GM12865 (cell line): Measurements from ENCODE around the gene IKBIP.
"Not testable (repeated sequence)": the region's sequence is repeated elsewhere in the genome, so short reads cannot be mapped to it uniquely, and the experiment has no call there.

Experiments
- DNase-seq: peaks from one replicate; pipeline ENCODE4 v3.0.0; 2010; ENCODE audit warnings: low read depth
- H3K4me3 ChIP-seq: 2 replicates; pipeline ENCODE4 v1.5.1; 2011; ENCODE audit warnings: mild to moderate bottlenecking, low read depth, low read length, control low read depth
- TF ChIP-seq, protein P1 (sequence below): IDR thresholded peaks from 2 replicates; pipeline ENCODE4 v1.5.1; 2011; ENCODE audit warnings: low read length, control low read depth, low read depth, inconsistent platforms; ENCODE audit not compliant: insufficient read depth; ENCODE audit errors: missing control alignments

IKBIP gene

DNA sequence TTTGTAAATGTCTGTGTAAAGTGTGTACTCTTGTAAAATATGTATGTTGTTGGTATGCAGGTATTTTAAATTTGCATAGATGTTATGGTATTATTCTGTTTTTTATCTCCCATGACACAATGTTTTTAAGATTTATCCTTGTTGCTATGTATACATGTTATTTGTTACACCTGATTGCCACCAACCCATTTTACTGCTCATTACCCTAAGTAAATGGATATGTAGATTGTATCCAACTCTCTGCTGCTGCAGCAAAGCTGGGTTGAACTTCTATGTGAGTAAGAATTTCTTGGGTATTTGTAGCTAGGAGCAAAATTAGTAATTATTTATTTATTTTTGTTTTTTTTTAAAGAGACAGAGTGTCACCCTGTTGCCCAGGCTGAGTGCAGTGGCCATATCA, 6.7 kb upstream of the IKBIP start:
- TF ChIP-seq, protein P1, sequence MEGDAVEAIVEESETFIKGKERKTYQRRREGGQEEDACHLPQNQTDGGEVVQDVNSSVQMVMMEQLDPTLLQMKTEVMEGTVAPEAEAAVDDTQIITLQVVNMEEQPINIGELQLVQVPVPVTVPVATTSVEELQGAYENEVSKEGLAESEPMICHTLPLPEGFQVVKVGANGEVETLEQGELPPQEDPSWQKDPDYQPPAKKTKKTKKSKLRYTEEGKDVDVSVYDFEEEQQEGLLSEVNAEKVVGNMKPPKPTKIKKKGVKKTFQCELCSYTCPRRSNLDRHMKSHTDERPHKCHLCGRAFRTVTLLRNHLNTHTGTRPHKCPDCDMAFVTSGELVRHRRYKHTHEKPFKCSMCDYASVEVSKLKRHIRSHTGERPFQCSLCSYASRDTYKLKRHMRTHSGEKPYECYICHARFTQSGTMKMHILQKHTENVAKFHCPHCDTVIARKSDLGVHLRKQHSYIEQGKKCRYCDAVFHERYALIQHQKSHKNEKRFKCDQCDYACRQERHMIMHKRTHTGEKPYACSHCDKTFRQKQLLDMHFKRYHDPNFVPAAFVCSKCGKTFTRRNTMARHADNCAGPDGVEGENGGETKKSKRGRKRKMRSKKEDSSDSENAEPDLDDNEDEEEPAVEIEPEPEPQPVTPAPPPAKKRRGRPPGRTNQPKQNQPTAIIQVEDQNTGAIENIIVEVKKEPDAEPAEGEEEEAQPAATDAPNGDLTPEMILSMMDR, result no peak
- no peak for DNase-seq
- no peak overlapping the region for H3K4me3 ChIP-seq

DNA sequence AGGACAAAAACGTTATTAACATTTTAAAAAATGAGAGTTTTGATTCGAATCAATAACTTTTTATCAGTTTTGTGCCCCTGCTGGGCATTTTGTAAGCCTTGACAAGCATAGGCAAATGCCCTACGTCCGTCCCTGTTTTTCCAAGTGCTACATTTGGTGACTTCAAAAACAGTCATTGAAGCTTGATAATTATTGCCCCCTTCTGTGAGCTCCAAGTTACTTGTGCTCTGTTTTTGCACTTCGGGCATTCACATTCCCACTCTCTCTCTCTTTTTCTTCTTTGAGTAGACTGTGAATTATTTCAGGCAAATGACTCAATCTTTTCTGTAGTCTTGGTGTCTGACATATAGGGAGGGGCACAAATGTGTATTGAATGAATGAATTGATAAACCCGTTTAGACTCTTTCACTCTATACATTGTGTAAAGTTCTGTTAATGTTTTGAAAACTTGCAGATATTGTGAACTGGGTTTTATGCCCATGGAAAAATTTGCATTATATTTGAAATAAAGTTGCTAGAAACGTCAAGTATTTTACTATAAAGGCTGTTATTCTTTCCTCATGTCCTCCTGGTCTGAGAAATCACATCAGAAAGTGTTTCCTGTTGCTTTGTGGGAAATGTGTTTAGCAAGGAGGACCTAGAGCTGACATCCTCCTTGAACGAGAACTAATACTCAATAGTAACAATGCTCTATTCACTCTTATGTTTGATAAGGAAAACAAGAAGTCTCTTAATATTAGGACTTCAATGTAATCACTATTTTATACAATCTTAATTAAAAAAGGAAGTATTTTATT, 1.9 kb upstream of the IKBIP start:
- peak; percentile 12 for DNase-seq
- TF ChIP-seq, protein P1, result no peak
- H3K4me3 ChIP-seq, result peak overlapping the region; percentile 97

DNA sequence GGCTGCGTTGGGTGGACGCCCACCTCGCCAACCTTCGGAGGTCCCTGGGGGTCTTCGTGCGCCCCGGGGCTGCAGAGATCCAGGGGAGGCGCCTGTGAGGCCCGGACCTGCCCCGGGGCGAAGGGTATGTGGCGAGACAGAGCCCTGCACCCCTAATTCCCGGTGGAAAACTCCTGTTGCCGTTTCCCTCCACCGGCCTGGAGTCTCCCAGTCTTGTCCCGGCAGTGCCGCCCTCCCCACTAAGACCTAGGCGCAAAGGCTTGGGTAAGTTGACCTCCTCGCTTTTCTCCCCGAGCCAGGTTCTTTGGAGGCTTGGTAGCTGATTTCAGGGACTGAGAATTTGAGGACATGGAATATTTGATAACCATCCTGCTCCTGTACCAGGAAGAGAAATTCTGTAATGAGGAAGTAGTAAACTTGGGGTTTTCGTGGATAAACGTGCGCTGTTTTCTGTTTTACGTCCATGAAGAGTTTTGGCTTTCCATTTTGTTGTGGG, 1.0 kb upstream of the IKBIP start:
- TF ChIP-seq, protein P1, result no peak
- DNase-seq, result no peak
- peak overlapping the region; percentile 97 for H3K4me3 ChIP-seq

DNA sequence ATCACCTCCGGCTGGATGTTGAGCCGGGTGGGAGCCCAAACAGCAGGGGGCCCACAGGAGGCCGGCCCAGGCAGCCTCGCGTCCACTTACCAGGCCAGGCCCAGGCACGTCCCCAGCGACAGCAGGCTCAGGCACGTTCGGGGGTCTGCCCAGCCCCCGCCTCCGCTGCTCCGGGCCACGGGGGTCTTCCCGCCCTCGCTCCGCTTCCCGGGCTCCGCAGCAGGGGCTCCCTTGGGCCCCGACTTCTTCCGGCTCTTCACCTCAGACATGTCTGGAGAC, 216 bp downstream of the IKBIP start:
- peak overlapping the region; percentile 97 for H3K4me3 ChIP-seq
- no peak for DNase-seq

DNA sequence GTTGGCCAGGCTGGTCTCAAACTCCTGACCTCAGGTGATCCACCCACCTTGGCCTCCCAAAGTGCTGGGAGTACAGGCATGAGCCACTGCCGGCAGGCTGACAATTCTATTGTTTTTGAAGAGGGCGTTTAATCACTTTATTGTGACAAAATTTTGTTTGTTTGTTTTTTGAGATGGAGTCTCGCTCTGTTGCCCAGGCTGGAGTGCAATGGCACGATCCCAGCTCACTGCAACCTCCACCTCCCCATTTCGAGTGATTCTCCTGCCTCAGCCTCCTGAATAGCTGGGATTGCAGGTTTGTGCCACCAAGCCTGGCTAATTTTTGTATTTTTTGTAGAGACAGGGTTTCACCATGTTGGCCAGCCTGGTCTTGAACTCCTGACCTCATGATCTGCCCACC, 1.8 kb downstream of the IKBIP start:
- not testable (repeated sequence) for DNase-seq
- H3K4me3 ChIP-seq, result peak overlapping the region; percentile 97

More for the DNA sequence above, 216 bp downstream of the IKBIP start:
- TF ChIP-seq, protein P1, result no peak

DNA sequence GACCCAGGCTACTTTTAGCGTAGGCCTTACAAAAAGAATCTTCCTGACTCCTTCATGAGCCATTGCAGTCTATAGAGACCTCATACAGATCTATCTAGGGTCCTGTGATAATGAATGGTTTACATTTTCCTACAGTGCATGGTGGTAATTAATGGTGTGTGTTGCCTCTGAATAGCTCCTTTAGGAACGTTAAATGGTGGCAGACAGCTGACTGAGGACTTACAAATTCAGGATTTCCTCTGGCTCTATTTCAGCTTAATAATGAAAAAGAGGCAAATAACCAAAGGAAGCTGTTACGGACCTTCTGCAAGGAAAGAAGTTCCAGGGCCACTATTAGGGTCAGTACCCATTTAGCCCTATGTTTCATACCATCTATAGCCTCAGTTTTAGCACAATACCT, 5.1 kb downstream of the IKBIP start:
- DNase-seq, result no peak
- TF ChIP-seq, protein P1, result no peak
- no peak overlapping the region for H3K4me3 ChIP-seq

DNA sequence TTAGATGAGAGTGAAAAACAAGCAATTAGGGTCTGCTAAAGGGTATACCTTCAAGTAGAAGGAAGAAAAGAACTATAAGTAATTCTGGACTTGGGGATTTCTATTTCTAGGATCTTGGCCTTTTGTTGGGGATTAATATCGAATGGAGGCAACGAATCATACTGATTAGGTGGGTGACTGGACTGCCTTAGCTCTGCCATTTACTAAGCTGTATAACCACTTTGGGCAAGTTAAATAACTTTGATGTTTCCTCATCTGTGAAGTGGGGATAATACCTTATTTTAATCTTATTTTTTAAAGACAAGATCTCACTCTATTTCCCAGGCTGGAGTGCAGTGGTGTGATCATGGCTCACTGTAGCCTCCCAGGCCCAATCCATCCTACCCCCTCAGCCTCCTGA, 6.6 kb downstream of the IKBIP start:
- TF ChIP-seq, protein P1, result no peak
- DNase-seq, result no peak
- H3K4me3 ChIP-seq, result no peak overlapping the region
